K562 (cell line): ENCODE measurements around the gene POLR2H. TPM values are rescaled to one million over a fixed set of nuclear protein-coding genes. Genes with fewer than 3 reads are reported as not detected.

Experiments
- CAMTA2 ChIP-seq: fragments of 250-450 bp; sonication (Bioruptor Pico); conservative IDR thresholded peaks from 2 replicates; pipeline ENCODE4 v1.5.1; 2022
- CREB1 ChIP-seq, 2 experiments: sonication (generic) in 1 of 2; formaldehyde crosslinking in 1 of 2; IDR thresholded peaks; 2 replicates each; pipeline versions ENCODE4 v1.6.1 to v1.8.0; 2012 to 2022; ENCODE audit warnings: inconsistent platforms in 1 of 2, mild to moderate bottlenecking in 1 of 2, missing genetic modification reagents in 1 of 2, moderate library complexity in 1 of 2
- DACH1 ChIP-seq: fragments of 450-650 bp; IDR thresholded peaks from 2 replicates; pipeline ENCODE4 v1.6.1; 2018; ENCODE audit not compliant: partially characterized antibody
- ETS2 ChIP-seq: IDR thresholded peaks from 2 replicates; pipeline ENCODE4 v1.6.1; 2016; ENCODE audit warnings: borderline replicate concordance, missing genetic modification characterization, mild to moderate bottlenecking, moderate library complexity, missing compliant biosample characterization; ENCODE audit not compliant: poor library complexity, severe bottlenecking
- FOSL1 ChIP-seq: fragments of 200-800 bp; sonication (Bioruptor generic); conservative IDR thresholded peaks from 2 replicates; pipeline ENCODE4 v1.6.1; 2016; ENCODE audit warnings: missing genetic modification characterization, missing compliant biosample characterization
- HOXB6 ChIP-seq: fragments of 250-450 bp; sonication (Bioruptor Pico); IDR thresholded peaks from 2 replicates; pipeline ENCODE4 v1.5.1; 2022; ENCODE audit warnings: mild to moderate bottlenecking, borderline replicate concordance
- KLF13 ChIP-seq: fragments of 450-650 bp; IDR thresholded peaks from 2 replicates; pipeline ENCODE4 v1.6.1; 2016; ENCODE audit warnings: missing genetic modification characterization, low read depth, mild to moderate bottlenecking, missing compliant biosample characterization, moderate library complexity, borderline replicate concordance
- MIER1 ChIP-seq: fragments of 450-650 bp; IDR thresholded peaks from 2 replicates; pipeline ENCODE4 v1.6.1; 2016; ENCODE audit warnings: antibody characterized with exemption, mild to moderate bottlenecking, low read depth
- MTA2 ChIP-seq: fragments of 450-650 bp; IDR thresholded peaks from 2 replicates; pipeline ENCODE4 v1.6.1; 2016; ENCODE audit warnings: low read depth
- NCOR1 ChIP-seq: fragments of 450-650 bp; IDR thresholded peaks from 2 replicates; pipeline ENCODE4 v1.6.1; 2016; ENCODE audit warnings: mild to moderate bottlenecking, moderate library complexity
- RHOXF2B ChIP-seq: fragments of 250-450 bp; sonication (Bioruptor Pico); conservative IDR thresholded peaks from 2 replicates; pipeline ENCODE4 v1.5.1; 2021
- TEAD1 ChIP-seq, 2 experiments: fragments of 450-650 bp in 1 of 2; sonication (generic) in 1 of 2; formaldehyde crosslinking; IDR thresholded peaks; 2 replicates each; pipeline versions ENCODE4 v1.4.0 to v1.8.0; 2020 to 2022; ENCODE audit warnings: mild to moderate bottlenecking in 2 of 2, missing genetic modification reagents in 1 of 2
- ZEB2 ChIP-seq: fragments of 450-650 bp; IDR thresholded peaks from 2 replicates; pipeline ENCODE4 v1.6.1; 2016
- ZNF143 ChIP-seq: sonication (generic); formaldehyde crosslinking; IDR thresholded peaks from 2 replicates; pipeline ENCODE4 v1.9.0; 2022; ENCODE audit warnings: mild to moderate bottlenecking, missing genetic modification reagents
- ZNF436 ChIP-seq: fragments of 250-450, 450-650 bp; sonication (Bioruptor Pico); formaldehyde crosslinking; IDR thresholded peaks from 2 replicates; pipeline ENCODE4 v1.7.0; 2020; ENCODE audit warnings: mild to moderate bottlenecking
- ZNF584 ChIP-seq: fragments of 200-800 bp; sonication (Bioruptor generic); IDR thresholded peaks from 2 replicates; pipeline ENCODE4 v1.6.1; 2016; ENCODE audit warnings: low read depth, mild to moderate bottlenecking, missing genetic modification characterization, missing compliant biosample characterization
- ZNF589 ChIP-seq: fragments of 200-800 bp; sonication (Bioruptor generic); IDR thresholded peaks from 2 replicates; pipeline ENCODE4 v1.6.1; 2016; ENCODE audit warnings: low read depth, missing genetic modification characterization, missing compliant biosample characterization
- polyA plus RNA-seq, 8 experiments: library from polyadenylated mRNA; depleted of rRNA in 4 of 8; stranded (reverse) in 5 of 8; unstranded in 3 of 8; fragments of >200 nt; fragmentation: Nextera tagmentation in 2 of 8; fragmentation: Illumina TruSeq in 1 of 8; extraction: Ambion mirVana in 2 of 8; extraction: Trizol in 1 of 8; gene quantifications; 2 replicates each; pipeline versions ENCODE4 v1.2.1 to v1.2.3, GENCODE V29; 2011 to 2014; ENCODE audit warnings: inconsistent platforms in 1 of 8, missing spikeins in 1 of 8
- total RNA-seq, 7 experiments: library from RNA; depleted of rRNA in 6 of 7; stranded (reverse); fragments of >200 nt in 6 of 7; fragmentation: Illumina TruSeq in 2 of 7; extraction: Trizol in 2 of 7; gene quantifications; 2 replicates each; pipeline versions ENCODE4 v1.2.1 to v1.2.3, GENCODE V29; 2011 to 2021; ENCODE audit warnings: low replicate concordance in 1 of 7
- TF ChIP-seq, protein P1 (sequence below): IDR thresholded peaks from 2 replicates; pipeline ENCODE4 v1.6.1; 2011; ENCODE audit warnings: borderline replicate concordance, low read depth, mild to moderate bottlenecking, moderate library complexity, low read length; ENCODE audit not compliant: insufficient read depth, poor library complexity, severe bottlenecking
- TF ChIP-seq, protein P2 (sequence below): sonication (generic); formaldehyde crosslinking; IDR thresholded peaks from 2 replicates; pipeline ENCODE4 v1.8.0; 2022; ENCODE audit warnings: mild to moderate bottlenecking, missing genetic modification reagents

POLR2H gene
- total and polyA plus RNA-seq, 9 of the 15 experiments (the other 6 are each of a cell fraction or from before 2014, with no cell fraction given): 128 to 512 (median 220) TPM

DNA sequence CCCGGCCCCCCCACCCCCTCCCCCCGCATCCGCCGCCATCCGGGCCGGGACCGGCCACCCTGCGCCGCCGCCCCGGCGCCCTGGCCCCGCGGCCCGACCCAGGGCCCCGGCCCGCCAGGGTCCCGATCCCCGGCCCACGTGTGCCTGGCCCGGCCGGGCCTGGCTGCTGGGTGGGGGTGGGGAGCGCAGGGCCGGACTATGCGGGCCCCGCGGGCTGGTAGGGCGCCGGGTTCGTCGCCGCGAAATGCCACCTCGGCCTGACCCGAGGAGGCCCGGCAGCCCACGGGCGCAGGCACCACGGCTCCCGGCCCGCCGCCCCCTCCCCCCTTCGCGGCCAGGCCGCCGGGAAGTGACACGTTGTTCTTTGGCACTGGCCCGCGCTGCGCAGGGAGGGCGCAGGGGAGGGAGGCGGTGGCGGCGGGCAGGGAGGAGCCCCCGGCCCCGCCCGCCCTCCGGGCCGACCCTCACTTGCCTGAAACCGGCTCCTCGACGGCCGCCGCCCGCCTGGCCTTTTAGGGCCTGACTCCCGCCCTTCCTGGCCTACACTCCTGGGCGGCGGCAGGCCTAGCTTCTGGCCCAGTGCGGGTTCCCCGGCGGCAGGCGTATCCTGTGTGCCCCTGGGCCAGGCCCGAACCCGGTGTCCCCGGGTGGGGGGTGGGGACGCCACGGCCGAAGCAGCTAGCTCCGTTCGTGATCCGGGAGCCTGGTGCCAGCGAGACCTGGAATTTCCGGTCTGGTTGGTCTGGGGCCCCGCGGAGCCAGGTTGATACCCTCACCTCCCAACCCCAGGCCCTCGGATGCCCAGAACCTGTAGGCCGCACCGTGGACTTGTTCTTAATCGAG, 46.6 kb upstream of the POLR2H start (continued):
- no peak for TF ChIP-seq CREB1 (IDR thresholded peaks at IDR 0.05)
- no peak for TF ChIP-seq CREB1 (CRISPR knock-in tag; IDR thresholded peaks at IDR 0.05)
- no peak for TF ChIP-seq DACH1
- TF ChIP-seq, protein P1, sequence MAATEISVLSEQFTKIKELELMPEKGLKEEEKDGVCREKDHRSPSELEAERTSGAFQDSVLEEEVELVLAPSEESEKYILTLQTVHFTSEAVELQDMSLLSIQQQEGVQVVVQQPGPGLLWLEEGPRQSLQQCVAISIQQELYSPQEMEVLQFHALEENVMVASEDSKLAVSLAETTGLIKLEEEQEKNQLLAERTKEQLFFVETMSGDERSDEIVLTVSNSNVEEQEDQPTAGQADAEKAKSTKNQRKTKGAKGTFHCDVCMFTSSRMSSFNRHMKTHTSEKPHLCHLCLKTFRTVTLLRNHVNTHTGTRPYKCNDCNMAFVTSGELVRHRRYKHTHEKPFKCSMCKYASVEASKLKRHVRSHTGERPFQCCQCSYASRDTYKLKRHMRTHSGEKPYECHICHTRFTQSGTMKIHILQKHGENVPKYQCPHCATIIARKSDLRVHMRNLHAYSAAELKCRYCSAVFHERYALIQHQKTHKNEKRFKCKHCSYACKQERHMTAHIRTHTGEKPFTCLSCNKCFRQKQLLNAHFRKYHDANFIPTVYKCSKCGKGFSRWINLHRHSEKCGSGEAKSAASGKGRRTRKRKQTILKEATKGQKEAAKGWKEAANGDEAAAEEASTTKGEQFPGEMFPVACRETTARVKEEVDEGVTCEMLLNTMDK: no peak
- TF ChIP-seq, protein P2, sequence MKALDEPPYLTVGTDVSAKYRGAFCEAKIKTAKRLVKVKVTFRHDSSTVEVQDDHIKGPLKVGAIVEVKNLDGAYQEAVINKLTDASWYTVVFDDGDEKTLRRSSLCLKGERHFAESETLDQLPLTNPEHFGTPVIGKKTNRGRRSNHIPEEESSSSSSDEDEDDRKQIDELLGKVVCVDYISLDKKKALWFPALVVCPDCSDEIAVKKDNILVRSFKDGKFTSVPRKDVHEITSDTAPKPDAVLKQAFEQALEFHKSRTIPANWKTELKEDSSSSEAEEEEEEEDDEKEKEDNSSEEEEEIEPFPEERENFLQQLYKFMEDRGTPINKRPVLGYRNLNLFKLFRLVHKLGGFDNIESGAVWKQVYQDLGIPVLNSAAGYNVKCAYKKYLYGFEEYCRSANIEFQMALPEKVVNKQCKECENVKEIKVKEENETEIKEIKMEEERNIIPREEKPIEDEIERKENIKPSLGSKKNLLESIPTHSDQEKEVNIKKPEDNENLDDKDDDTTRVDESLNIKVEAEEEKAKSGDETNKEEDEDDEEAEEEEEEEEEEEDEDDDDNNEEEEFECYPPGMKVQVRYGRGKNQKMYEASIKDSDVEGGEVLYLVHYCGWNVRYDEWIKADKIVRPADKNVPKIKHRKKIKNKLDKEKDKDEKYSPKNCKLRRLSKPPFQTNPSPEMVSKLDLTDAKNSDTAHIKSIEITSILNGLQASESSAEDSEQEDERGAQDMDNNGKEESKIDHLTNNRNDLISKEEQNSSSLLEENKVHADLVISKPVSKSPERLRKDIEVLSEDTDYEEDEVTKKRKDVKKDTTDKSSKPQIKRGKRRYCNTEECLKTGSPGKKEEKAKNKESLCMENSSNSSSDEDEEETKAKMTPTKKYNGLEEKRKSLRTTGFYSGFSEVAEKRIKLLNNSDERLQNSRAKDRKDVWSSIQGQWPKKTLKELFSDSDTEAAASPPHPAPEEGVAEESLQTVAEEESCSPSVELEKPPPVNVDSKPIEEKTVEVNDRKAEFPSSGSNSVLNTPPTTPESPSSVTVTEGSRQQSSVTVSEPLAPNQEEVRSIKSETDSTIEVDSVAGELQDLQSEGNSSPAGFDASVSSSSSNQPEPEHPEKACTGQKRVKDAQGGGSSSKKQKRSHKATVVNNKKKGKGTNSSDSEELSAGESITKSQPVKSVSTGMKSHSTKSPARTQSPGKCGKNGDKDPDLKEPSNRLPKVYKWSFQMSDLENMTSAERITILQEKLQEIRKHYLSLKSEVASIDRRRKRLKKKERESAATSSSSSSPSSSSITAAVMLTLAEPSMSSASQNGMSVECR (CRISPR knock-in tag): peak; percentile 74
- no peak for TF ChIP-seq ZNF584 (CRISPR knock-in tag)
- no peak for TF ChIP-seq MIER1
- no peak for TF ChIP-seq NCOR1
- TF ChIP-seq TEAD1 (CRISPR knock-in tag; IDR thresholded peaks at IDR 0.05): 0 out of 4 replicates have a peak, but pooled peaks of 1 of the 2 experiments have one; percentile 62
- TF ChIP-seq KLF13: no peak
- TF ChIP-seq FOSL1 (tag): no peak
- no peak for TF ChIP-seq RHOXF2B (CRISPR knock-in tag)
- no peak for TF ChIP-seq HOXB6 (CRISPR knock-in tag)
- TF ChIP-seq ZEB2: no peak
- TF ChIP-seq ZNF589: no peak
- no peak for TF ChIP-seq MTA2
- TF ChIP-seq ETS2: no peak
- TF ChIP-seq ZNF143 (CRISPR knock-in tag): no peak
- no peak for TF ChIP-seq CAMTA2 (CRISPR knock-in tag)
- no peak for TF ChIP-seq ZNF436
